ENCODE results near the gene CACNA2D1.

The CACNA2D1 gene

DNA sequence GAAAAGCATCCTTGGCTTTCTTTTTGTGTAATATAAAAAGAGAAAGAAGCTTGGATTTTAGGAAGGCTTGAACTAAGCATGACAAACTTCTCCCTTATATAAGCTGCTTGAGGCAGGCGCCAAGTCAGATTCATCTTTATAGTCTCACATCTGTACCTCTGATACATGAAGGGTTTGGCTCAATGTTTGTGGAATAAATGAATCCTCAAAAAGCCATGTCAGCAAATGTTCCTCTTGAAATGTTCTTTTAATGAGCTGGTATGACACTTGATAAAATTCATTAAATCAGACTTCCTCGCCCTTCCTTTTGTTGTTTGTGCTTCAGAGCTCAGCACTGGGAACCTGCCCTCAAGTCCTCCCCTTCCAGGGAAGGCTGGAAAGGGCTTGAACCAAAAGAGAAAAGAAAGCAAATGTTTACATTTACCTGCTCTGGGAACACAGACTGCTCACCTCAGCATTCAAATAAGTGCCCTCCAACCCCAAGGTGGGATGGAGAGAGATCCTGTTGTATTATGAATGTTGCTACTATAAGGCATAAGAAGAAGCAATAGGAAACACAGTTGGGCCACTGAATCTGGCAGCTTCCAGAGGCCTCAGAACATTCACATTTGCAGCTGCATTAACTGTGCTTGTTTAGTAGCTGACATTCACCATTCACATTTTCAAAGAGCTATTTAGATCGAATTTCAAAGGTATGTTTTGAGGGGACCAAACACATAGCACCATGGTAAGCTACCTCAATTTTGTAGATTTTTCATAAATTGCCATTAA, 212.6 kb downstream of the CACNA2D1 start:
- TF ChIP-seq, protein P1, sequence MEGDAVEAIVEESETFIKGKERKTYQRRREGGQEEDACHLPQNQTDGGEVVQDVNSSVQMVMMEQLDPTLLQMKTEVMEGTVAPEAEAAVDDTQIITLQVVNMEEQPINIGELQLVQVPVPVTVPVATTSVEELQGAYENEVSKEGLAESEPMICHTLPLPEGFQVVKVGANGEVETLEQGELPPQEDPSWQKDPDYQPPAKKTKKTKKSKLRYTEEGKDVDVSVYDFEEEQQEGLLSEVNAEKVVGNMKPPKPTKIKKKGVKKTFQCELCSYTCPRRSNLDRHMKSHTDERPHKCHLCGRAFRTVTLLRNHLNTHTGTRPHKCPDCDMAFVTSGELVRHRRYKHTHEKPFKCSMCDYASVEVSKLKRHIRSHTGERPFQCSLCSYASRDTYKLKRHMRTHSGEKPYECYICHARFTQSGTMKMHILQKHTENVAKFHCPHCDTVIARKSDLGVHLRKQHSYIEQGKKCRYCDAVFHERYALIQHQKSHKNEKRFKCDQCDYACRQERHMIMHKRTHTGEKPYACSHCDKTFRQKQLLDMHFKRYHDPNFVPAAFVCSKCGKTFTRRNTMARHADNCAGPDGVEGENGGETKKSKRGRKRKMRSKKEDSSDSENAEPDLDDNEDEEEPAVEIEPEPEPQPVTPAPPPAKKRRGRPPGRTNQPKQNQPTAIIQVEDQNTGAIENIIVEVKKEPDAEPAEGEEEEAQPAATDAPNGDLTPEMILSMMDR (IDR thresholded peaks at IDR 0.05) = no peak
- H3K27ac ChIP-seq = no peak overlapping the region
- no peak for DNase-seq (ENCODE audit: low spot score)
- no peak overlapping the region for H3K4me3 ChIP-seq

DNA sequence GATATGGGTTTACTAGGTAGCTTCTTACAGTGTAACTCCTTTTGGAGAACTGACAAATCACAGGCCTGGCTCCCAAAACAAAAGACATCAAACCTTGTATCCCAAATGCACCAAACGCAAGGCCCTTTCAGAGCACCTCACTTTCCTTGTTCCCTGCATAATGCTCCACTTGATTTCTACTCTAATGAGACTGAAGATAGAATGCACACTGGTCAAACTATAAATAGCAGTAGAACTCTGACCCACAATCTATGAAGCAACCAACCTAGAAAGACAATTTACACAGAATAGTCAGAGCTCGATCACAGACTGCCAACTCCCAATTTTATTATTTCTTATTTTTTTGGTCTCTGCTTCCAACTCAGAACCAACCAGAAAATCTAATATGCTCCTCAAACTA, 214.4 kb downstream of the CACNA2D1 start:
- no peak for DNase-seq (ENCODE audit: low spot score)
- H3K27ac ChIP-seq = no peak overlapping the region
- TF ChIP-seq, protein P1 (IDR thresholded peaks at IDR 0.05) = no peak
- H3K4me3 ChIP-seq = no peak overlapping the region

- no peak overlapping the region for H3K27ac ChIP-seq
- TF ChIP-seq, protein P1 (IDR thresholded peaks at IDR 0.05) = no peak
- no peak overlapping the region for H3K4me3 ChIP-seq
- no peak for DNase-seq (ENCODE audit: low spot score)
Observed at GRCh38 chr7:82226191-82226590, 217.4 kb downstream of the CACNA2D1 start.

DNA sequence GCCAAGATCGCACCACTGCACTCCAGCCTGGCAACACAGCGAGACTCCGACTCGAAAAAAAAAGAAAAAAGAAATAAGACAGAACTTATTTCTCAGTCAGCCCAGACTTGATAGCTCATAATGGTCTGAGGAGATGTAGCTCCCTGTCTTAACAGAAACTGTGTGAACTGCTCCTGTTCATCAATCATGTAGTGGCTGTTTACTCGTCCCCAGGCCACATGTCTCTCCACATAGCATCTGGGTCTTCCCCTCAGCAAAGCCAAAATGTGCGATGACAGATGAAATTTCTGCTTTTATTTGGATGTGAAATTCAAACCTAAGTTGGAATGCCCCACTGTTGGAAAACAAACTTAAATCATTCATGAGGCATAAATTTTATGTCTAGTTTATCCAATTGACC, 219.0 kb downstream of the CACNA2D1 start:
- TF ChIP-seq, protein P1 (IDR thresholded peaks at IDR 0.05) = no peak
- DNase-seq (ENCODE audit: low spot score) = no peak
- Histone ChIP-seq H3K4me3 (no peak overlapping the region), H3K27ac (no peak overlapping the region)

GRCh38 chr7:82223580-82223979, 220.0 kb downstream of the CACNA2D1 start:
- Histone ChIP-seq H3K4me3 (no peak overlapping the region), H3K27ac (no peak overlapping the region)
- TF ChIP-seq, protein P1 (IDR thresholded peaks at IDR 0.05) = no peak
- no peak for DNase-seq (ENCODE audit: low spot score)

DNA sequence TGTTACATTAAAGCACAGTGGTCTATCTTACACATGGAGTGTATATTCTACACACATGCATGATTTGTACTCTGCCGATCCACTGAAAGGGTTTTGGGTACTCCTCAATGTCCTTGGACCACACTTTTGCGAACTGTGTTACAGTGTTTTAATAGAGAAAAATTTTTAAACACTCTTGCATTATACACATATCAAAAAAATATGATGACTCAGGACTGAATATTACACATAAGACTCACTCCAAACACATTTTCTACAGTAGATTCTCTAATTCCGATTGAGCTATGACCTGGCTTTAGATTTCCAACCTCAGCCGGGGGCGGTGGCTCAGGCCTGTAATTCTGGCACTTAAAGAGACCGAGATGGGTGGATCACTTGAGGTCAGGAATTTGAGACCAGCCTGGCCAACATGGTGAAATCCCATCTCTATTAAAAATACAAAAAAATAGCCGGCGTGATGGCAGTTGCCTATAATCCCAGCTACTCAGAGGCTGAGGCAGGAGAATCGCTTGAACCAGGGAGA, 222.4 kb downstream of the CACNA2D1 start:
- no peak for DNase-seq (ENCODE audit: low spot score)
- H3K27ac ChIP-seq = no peak overlapping the region
- no peak overlapping the region for H3K4me3 ChIP-seq
- TF ChIP-seq, protein P1 (IDR thresholded peaks at IDR 0.05) = no peak

GRCh38 chr7:82212466-82212865, 231.1 kb downstream of the CACNA2D1 start:
- Histone ChIP-seq H3K27ac (no peak overlapping the region), H3K4me3 (no peak overlapping the region)
- TF ChIP-seq, protein P1 (IDR thresholded peaks at IDR 0.05) = no peak
- DNase-seq (ENCODE audit: low spot score) = no peak

Measured in coronary artery (tissue), 2 donors.